ENCODE data around the gene TFAP2A.

The TFAP2A gene

GRCh38 chr6:10382728-10383330, 32.0 kb downstream of the TFAP2A start:
- DNase-seq (ENCODE audit: low read depth in 2 of 2), result no peak

- no peak for DNase-seq (ENCODE audit: low read depth in 2 of 2)
Measured at GRCh38 chr6:10382322-10382721, 32.6 kb downstream of the TFAP2A start.

- no peak for DNase-seq (ENCODE audit: low read depth in 2 of 2)
Measured at GRCh38 chr6:10381830-10382208, 33.1 kb downstream of the TFAP2A start.

GRCh38 chr6:10381133-10381829, 33.6 kb downstream of the TFAP2A start:
- no peak for DNase-seq (ENCODE audit: low read depth in 2 of 2)

GRCh38 chr6:10375391-10375969, 39.4 kb downstream of the TFAP2A start:
- DNase-seq (ENCODE audit: low read depth in 2 of 2), result no peak

GRCh38 chr6:10373642-10374359, 41.1 kb downstream of the TFAP2A start:
- DNase-seq (ENCODE audit: low read depth in 2 of 2), result no peak

- DNase-seq (ENCODE audit: low read depth in 2 of 2), result no peak
Measured at GRCh38 chr6:10369896-10370295, 45.0 kb downstream of the TFAP2A start.

- DNase-seq (ENCODE audit: low read depth in 2 of 2), result no peak
Measured at GRCh38 chr6:10368861-10369260, 46.0 kb downstream of the TFAP2A start.

- DNase-seq (ENCODE audit: low read depth in 2 of 2), result no peak
Measured at GRCh38 chr6:10363911-10364310, 51.0 kb downstream of the TFAP2A start.

GRCh38 chr6:10362300-10362699, 52.6 kb downstream of the TFAP2A start:
- no peak for DNase-seq (ENCODE audit: low read depth in 2 of 2)

- DNase-seq (ENCODE audit: low read depth in 2 of 2), result no peak
Measured at GRCh38 chr6:10361428-10361827, 53.4 kb downstream of the TFAP2A start.

- DNase-seq (ENCODE audit: low read depth in 2 of 2), result no peak
Measured at GRCh38 chr6:10359581-10359980, 55.3 kb downstream of the TFAP2A start.

- DNase-seq (ENCODE audit: low read depth in 2 of 2), result no peak
Measured at GRCh38 chr6:10355115-10355702, 59.7 kb downstream of the TFAP2A start.

GRCh38 chr6:10351791-10352190, 63.1 kb downstream of the TFAP2A start:
- DNase-seq (ENCODE audit: low read depth in 2 of 2), result no peak

GRCh38 chr6:10350720-10351119, 64.2 kb downstream of the TFAP2A start:
- no peak for DNase-seq (ENCODE audit: low read depth in 2 of 2)

- DNase-seq (ENCODE audit: low read depth in 2 of 2), result no peak
Measured at GRCh38 chr6:10347561-10348327, 67.1 kb downstream of the TFAP2A start.

All from stimulated activated CD4-positive, alpha-beta T cell treated with anti-CD3 and anti-CD28 coated beads, Interleukin-12 subunit alpha, Interleukin-12 subunit beta, amount 100 ng/mL, for 24 hours (primary cell).